ENCODE results near the gene DDX53.

DDX53 gene

GRCh38 chrX:22999696-23000223 lies at the start of gene DDX53:
Gene DDX53 (plus strand): TSS chrX:22999960. CDS start chrX:23000058, 98 bp downstream.
- H3K4me3 ChIP-seq (ENCODE audit: low read depth, low read length), result no peak within 1 kb of the TSS

- no peak overlapping the region for H3K4me3 ChIP-seq (ENCODE audit: low read depth, low read length)
Measured at GRCh38 chrX:22950269-22951266, 49.2 kb upstream of the DDX53 start.

DNA sequence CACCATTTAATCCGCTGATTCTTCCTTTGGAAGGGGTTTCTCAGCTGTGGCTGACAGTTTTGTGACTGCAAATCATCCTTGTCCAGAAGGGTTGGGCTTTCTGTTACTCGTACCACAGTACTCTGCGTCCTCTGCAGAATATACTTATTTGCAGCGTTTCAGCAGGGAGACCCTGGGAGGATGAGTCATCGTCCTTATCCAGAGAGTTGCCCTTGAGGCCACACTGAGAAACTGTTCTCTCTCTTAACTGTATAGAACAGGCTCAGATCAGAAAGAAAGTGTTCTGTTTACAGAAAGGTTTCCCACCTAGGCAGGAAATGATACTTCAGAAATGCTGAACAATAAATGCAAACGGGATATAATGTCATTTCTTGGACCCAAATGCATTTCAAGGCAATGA lies 47.8 kb upstream of the DDX53 start:
- H3K4me3 ChIP-seq (ENCODE audit: low read depth, low read length), result no peak overlapping the region

- no peak overlapping the region for H3K4me3 ChIP-seq (ENCODE audit: low read depth, low read length)
Measured at GRCh38 chrX:22958250-22958649, 41.5 kb upstream of the DDX53 start.

- H3K4me3 ChIP-seq (ENCODE audit: low read depth, low read length), result no peak overlapping the region
Measured at GRCh38 chrX:22959204-22959920, 40.4 kb upstream of the DDX53 start.

- H3K4me3 ChIP-seq (ENCODE audit: low read depth, low read length), result no peak overlapping the region
Measured at GRCh38 chrX:22963196-22963595, 36.6 kb upstream of the DDX53 start.

- no peak overlapping the region for H3K4me3 ChIP-seq (ENCODE audit: low read depth, low read length)
Measured at GRCh38 chrX:22968494-22968893, 31.3 kb upstream of the DDX53 start.

DNA sequence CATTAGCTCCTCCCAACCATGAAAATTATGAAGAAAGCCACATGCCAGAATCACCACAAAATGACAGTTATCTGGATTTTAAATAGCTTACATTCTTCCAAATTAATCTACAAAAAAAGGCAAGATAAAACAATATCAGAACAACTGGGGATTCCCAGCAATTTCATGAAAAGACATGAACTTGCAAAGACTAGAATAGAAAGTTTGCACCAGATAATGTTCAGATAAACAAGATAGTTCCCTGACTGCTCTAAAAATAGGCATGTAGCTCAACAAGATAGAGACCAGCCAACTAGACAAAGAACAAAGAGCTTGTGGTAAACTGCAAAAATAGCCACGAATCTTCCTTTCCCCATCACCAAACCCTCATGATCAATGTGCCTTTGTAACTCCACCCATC lies 30.3 kb upstream of the DDX53 start:
- H3K4me3 ChIP-seq (ENCODE audit: low read depth, low read length), result no peak overlapping the region

DNA sequence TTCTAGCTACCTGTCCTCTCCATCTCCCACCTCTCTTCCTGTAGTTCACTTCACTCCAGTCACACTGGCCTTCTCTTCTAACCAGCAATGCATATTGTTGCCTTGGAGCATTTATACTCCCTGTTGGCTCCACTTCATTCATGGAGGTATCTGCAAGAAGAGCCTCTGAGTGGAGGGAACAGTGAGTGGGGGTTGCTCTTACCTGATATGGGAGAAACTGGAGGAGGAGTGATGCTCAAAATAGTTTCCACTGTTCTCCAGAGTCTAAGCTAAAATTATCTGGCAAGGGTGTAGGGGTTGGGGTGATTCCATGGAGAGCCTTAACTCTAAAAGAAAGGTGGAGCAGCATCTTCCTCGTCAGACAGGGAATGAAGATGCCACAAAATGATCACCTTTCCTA lies 28.9 kb upstream of the DDX53 start:
- no peak overlapping the region for H3K4me3 ChIP-seq (ENCODE audit: low read depth, low read length)

DNA sequence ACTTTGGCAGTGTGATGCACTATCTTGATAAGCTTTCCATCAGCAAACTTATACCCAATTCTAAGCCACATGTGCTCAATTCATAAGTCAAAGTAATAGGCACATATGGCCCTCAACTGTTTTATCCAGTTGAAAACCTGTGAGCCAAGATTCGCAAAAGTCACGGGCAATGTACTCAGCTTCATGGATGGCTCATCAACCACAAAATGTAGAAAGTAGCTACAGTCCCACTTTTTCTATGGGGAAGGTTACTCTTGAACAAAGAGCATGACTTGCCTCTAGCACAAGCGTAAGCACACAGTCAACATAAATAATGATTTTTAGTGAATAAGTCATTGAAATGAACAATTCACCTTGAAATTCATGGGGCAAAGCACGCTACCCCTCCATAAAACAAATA lies 25.1 kb upstream of the DDX53 start:
- no peak overlapping the region for H3K4me3 ChIP-seq (ENCODE audit: low read depth, low read length)

GRCh38 chrX:22975786-22976185 lies 24.0 kb upstream of the DDX53 start:
- H3K4me3 ChIP-seq (ENCODE audit: low read depth, low read length), result no peak overlapping the region

DNA sequence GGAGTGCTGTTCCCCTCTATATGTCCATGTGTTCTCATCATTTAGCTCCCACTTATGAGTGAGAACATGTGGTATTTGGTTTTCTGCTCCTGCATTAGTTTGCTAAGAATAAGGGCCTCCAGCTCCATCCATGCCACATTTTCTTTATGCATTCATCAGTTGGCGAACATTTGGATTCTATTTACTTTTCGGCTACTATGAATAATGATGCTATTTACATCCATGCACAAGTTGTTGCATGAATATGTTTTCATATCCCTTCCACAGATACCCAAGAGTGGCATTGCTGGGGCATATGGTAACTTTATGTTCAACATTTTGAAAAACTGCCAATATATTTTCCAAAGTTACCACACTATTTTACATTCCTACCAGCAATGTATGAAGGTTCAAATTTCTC lies 13.8 kb upstream of the DDX53 start:
- no peak overlapping the region for H3K4me3 ChIP-seq (ENCODE audit: low read depth, low read length)

DNA sequence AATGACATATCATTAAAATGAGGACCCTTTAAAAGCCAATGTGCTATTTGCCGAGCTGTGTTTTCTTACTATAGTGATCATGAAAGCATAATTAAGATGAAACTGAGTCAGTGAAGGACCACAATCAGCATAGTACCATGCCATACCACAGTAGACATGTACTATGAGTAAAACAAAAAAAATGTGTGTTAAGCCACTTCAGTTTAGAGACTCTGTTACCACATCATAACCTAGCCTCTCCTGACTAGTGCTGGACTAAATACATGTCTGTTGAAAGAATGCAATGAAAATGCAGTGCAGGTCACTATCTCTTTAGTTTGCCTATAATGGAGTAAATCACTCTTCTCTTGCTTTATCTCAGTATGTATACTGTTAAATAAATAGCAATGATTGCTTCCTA lies 12.3 kb upstream of the DDX53 start:
- H3K4me3 ChIP-seq (ENCODE audit: low read depth, low read length), result no peak overlapping the region

DNA sequence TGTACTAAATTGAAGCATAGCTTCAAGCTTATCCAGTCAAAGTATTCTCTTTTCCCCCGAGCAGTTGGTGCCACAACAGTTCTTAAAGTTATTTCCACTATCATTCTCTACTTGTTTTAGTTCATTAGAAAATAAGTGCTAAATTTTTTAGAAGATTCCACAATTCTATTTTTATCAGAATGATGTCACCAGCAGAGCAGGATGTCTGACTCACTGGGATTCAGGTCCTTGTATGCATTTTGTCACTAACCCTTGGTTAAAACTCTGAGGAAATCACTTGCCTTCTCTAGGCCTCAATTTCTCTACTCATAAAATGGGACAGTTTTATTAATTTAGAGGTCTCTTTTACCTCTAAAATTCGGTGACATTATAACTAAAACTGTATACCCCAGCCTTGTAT lies 3.4 kb downstream of the DDX53 start:
- H3K4me3 ChIP-seq (ENCODE audit: low read depth, low read length), result no peak overlapping the region

GRCh38 chrX:23008431-23009099 lies 8.8 kb downstream of the DDX53 start:
- H3K4me3 ChIP-seq (ENCODE audit: low read depth, low read length), result no peak overlapping the region

- H3K4me3 ChIP-seq (ENCODE audit: low read depth, low read length), result no peak overlapping the region
Measured at GRCh38 chrX:23012162-23012561, 12.4 kb downstream of the DDX53 start.

- no peak overlapping the region for H3K4me3 ChIP-seq (ENCODE audit: low read depth, low read length)
Measured at GRCh38 chrX:23012636-23013035, 12.9 kb downstream of the DDX53 start.

DNA sequence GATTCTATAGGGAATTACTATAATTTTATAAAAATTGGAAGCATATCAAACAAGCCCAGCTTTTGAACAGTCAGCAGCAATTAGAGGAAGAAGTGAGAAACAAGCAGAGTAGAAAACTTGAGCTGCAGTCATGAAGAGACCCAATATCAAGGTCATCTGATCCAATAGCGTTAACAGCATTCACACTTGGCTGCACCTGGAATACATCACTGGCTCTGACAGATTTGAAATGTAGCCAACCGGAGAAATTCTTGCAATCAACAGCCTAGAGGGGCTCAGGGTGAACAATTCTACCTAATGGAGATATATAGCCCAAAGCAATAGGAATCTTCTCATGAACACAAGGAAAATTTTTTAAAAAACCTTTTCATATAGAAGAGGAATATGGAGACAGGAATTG lies 13.6 kb downstream of the DDX53 start:
- no peak overlapping the region for H3K4me3 ChIP-seq (ENCODE audit: low read depth, low read length)

DNA sequence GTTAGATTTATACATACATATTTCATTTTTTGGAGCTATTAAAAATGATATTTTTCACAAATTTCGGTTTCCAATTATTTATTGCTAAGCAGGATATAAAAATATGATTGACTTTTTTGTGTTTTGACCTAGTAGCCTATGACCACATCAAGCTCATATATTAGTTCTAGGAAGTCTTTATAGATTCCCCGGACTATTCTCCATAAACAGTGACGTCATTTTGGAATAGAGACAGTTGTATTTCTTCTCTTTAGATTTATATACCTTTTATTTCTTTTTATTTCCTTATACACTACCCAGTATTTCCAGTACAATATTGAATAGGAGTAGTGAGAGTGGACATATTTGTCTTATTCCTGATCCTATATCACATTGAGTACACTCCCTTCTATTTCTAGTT lies 31.8 kb downstream of the DDX53 start:
- no peak overlapping the region for H3K4me3 ChIP-seq (ENCODE audit: low read depth, low read length)

- no peak overlapping the region for H3K4me3 ChIP-seq (ENCODE audit: low read depth, low read length)
Measured at GRCh38 chrX:23035493-23035892, 35.7 kb downstream of the DDX53 start.

DNA sequence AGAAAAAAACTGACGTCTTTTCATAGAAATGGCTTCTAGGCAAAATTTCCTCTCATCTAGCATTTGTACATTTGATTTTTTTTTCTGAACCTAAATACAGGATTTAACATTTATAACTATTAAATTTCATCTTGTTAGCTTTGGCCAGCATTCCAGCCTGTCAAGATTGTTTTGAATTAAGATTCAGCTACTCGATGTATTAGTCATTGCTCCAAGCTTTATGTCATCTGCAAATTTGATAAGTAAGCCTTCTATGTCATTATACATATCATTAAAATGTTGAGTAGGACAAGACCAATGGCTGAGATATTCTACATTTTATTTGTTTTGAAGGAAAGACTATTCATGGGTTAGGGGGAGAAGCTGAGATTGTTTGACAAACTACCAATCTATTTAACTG lies 46.7 kb downstream of the DDX53 start:
- H3K4me3 ChIP-seq (ENCODE audit: low read depth, low read length), result no peak overlapping the region

Data from iPS-11a (cell line).